ENCODE results near the gene DPH7.
"Not testable (repeated sequence)": the region's sequence is repeated elsewhere in the genome, so short reads cannot be mapped to it uniquely, and the experiment has no call there.

DPH7 gene

DNA sequence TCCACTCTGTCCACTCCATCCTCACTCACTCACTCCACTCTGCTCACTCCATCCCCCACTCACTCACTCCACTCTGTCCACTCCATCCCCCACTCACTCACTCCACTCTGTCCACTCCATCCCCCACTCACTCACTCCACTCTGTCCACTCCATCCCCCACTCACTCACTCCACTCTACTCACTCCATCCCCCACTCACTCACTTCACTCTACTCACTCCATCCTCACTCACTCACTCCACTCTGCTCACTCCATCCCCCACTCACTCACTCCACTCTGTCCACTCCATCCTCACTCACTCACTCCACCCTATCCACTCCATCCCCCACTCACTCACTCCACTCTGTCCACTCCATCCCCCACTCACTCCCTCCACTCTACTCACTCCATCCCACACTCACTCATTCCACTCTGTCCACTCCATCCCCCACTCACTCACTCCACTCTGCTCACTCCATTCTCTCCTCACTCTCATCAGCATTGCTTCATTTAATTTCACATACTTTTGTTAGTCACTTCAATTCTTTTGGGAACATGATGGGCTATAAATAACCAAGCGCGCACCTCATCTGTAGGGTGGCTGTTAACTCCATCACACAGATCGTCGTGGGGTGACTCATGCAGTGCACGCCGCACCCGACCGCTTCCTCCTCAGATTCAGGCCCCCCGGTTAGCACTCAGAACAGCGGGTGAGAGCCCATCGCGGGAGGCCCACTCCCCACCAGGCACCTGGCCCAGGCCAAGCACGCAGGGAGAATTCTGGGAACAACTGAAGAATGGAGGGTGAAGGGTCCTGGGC lies 59.9 kb downstream of the DPH7 start:
- DNase-seq (ENCODE audit: low read depth in 2 of 2), result not testable (repeated sequence)

DNA sequence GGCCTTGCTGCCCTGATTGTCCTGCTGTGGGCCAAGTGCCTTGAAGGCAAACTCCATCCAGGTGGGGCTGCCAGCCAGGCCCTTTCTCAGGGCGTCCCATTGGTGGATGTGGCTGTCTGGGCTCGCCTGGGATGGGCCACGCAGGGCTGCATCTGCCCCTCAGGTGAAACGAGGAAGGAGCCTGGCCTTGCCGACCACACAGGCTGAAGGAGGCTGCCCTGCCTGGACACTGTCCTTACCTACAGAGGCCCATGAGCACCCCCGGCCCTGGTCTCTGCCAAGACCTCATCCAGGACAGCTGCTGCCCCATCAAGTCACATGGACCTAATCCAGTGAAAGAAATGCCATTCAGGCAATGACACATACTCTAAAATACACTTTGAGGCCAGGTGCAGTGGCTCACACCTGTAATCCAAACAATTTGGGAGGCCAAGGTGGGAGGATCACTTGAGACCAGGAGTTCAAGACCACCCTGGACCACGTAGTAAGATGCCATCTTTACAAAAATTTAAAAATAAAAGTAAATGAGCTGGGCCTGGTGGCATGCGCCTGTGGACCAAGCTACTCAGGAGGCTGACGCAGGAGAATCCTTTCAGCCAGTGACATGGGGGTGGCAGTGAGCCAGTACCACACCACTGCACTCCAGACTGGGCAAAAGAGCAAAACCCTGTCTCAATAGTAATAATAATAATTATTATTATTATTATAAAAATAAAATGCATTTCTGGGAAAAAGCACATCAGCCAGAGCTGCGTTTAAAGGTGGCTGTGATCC lies 62.4 kb downstream of the DPH7 start:
- DNase-seq (ENCODE audit: low read depth in 2 of 2), result no peak

DNA sequence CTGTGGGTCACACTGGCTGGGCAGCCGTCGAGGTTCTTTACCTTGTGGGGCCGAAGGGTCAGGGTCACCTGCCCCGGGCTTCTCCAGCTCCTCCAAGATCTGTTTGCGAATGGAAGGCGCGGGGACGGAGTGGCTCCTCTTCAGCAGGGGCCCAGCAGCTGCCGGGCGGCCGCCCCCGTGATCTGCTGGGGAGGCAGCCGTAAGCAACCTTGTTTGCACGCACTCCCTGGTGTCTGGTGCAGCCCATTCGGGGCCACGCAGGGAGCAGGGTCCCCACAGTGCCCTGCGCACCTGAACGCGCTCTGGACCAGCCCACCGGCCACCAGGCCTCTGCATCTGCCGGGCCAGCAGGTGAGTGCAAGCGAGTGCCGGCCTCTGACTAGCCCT lies 63.4 kb downstream of the DPH7 start:
- no peak for DNase-seq (ENCODE audit: low read depth in 2 of 2)

DNA sequence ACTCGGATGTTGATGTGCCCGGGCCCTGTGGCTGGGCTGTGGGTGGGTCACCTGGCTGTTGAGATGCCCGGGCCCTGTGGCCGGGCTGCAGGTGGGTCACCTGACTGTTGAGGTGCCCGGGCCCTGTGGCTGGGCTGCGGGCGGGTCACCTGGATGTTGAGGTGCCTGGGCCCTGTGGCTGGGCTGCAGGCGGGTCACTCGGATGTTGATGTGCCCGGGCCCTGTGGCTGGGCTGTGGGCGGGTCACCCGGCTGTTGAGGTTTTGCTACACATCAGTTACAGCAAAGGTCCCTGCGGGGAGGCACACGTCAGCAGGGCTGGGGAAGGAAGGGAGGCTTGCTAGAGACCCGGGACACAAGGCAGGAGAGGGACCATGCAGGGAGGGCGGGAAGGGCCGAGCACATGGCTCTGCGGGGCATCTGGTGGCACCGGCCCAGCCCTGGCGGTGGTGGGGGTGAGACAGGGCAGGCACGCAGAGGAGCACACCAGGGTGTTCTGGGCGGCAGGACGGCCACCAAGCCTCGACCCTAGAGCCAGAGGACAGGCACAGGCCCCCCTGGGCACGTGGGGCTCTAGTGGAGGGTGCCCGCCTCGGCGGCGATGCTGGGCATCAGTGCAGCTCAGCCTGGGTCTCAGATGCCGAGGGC lies 63.9 kb downstream of the DPH7 start:
- no peak for DNase-seq (ENCODE audit: low read depth in 2 of 2)

DNA sequence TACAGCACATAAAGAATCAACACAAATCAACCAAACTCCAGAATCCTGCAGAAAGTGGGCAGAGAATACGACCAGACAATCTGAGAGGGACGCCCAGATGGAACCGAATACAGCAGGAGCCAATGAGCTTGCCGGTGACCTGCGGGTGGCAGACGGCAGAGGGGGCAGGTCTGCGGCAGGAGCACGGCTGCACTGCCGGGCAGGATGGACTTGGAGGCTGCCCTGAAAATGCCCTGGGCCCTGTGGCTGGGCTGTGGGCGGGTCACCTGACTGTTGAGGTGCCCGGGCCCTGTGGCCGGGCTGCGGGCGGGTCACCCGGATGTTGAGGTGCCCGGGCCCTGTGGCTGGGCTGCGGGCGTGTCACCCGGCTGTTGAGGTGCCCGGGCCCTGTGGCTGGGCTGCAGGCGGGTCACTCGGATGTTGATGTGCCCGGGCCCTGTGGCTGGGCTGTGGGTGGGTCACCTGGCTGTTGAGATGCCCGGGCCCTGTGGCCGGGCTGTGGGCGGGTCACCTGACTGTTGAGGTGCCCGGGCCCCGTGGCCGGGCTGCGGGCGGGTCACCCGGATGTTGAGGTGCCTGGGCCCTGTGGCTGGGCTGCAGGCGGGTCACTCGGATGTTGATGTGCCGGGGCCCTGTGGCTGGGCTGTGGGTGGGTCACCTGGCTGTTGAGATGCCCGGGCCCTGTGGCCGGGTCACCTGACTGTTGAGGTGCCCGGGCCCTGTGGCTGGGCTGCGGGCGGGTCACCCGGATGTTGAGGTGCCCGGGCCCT lies 64.7 kb downstream of the DPH7 start:
- not testable (repeated sequence) for DNase-seq (ENCODE audit: low read depth in 2 of 2)

DNA sequence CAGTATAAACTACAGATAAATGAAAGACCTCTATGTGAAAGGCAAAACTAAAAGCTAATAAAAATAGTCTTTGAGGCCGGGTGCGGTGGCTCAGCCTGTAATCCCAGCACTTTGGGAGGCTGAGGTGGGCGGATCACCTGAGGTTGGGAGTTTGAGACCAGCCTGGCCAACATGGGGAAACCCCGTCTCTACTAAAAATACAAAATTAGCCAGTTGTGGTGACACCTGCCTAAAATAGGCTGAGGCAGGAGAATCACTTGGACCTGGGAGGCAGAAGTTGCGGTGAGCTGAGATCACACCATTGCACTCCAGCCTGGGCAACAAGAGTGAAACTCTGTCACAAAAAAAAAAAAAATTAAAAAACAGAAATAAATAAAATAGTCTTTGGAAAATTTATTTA lies 65.6 kb downstream of the DPH7 start:
- DNase-seq (ENCODE audit: low read depth in 2 of 2), result not testable (repeated sequence)

DNA sequence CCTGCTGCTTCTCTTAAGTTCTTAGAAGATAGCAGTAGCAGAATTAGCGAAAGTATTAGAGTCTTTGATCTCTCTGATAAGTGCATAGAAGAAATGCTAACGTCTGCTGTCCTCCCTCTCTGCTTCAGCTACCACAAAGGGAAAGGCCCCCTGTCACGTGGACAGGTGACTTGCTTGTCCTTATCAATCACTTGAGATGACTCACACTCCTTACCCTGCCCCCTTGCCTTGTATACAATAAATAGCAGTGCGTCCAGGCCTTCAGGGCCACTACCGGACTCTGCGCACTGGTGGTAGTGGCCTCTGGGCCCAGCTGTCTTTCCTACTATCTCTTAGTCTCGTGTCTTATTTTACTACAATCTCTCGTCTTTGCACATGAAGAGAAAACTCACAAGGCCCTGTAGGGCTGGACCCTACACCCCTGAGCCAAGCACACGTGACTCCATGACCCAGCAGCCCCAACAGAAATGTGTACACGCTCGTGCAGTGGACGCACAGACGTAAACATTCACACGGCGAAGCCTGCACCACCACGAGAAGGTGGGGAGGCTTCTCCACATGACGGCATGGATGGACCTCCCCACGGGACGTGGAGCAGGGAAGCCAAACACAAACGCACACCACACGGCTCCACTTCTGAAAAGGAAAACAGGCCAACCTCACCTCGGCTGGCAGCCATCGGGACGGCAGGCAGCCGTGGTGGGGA lies 66.8 kb downstream of the DPH7 start:
- DNase-seq (ENCODE audit: low read depth in 2 of 2), result no peak

DNA sequence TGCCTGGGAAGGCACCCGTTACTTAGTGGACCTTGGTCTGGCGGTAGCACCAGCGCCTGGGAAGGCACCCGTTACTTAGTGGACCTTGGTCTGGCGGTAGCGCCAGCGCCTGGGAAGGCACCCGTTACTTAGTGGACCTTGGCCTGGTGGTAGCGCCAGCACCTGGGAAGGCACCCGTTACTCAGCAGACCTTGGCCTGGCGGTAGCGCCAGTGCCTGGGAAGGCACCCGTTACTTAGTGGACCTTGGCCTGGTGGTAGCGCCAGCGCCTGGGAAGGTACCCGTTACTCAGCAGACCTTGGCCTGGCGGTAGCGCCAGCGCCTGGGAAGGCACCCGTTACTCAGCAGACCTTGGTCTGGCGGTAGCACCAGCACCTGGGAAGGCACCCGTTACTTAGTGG lies 67.6 kb downstream of the DPH7 start:
- DNase-seq (ENCODE audit: low read depth in 2 of 2), result not testable (repeated sequence)

DNA sequence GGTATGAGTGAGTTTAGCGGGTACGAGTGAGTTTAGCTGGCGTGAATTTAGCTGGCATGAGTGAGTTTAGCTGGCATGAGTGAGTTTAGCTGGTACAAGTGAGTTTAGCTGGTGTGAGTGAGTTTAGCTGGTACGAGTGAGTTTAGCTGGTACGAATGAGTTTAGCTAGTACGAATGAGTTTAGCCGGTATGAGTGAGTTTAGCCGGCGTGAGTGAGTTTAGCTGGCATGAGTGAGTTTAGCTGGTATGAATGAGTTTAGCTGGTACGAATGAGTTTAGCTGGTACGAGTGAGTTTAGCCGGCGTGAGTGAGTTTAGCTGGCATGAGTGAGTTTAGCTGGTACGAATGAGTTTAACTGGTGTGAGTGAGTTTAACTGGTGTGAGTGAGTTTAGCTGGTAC lies 69.5 kb downstream of the DPH7 start:
- DNase-seq (ENCODE audit: low read depth in 2 of 2), result no peak

DNA sequence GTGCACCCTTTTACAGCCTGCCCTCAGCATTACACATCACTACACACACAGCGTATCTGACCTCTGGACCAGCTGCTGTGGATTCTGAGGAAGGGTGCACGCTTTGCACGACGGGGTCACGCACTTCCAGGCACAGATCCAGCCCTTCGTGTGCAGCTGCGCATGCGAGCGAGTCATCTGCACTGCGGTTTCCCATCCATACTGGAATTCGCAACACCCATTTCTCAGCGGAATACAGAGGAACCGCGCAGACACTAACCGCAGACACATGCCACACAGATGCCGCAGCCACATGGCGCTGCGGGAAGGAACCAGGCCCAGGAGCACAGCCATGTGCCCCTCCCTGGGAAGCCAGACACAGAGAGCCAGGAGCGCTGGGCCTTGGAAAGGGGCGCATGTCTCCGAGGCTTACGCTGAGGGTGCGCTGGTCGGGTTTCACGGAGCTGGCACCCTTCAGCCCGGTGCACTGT lies 72.0 kb downstream of the DPH7 start:
- DNase-seq (ENCODE audit: low read depth in 2 of 2), result peak; percentile 63 to 64

DNA sequence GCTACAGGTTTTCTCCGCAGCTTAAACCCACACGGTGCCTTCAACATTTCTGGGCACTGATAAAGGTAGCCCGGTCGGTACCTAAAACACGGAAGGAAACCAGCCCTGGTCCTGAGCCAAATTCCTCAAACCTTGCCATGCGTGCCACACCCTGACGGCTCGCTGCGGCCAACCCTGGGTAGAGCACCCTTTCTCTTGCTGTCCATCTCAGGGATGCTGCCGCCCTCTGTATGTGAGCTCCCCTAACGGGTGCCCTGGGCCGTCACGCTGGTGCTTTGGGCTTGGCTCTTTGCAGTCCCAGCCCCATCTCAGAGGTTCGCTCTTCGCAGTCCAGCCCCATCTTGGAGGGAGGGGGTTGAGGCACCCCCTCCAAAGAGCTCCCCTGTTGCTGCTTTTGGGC lies 72.5 kb downstream of the DPH7 start:
- no peak for DNase-seq (ENCODE audit: low read depth in 2 of 2)

DNA sequence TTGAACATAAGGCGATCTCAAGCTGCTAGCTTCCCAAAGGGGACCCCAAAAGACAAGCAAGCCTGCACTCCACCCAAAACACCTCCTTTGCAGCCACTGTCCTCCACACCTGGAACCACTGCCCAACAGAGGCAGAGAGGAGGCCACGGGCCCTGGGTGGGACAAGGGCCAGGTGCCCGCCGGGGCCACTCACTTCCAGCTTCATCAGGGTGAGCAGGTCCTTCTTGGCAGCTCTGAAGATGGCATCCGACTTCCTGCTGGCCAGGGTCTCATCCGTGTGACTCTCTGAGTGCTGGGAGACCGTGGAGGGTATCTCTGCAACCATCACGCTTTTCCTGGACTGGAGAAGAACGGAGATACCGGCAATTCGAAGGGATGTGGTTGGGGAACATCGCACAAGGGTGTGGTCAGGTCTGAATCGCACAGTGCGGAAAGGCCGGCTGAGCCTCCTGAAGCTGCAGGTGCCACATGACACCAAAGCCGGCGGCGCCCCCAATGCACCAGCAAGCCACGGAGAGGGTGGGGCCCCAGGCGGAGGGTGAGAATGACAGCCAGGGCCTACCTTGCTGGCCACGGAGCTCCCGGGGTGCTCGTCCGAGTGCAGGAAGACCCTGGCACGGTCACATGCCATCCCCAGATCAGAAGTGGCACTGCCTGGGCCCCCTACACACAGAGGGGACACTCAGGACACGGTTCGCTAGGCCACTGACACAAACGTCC lies 73.1 kb downstream of the DPH7 start:
- no peak for DNase-seq (ENCODE audit: low read depth in 2 of 2)
